IPS DF 19.7 (cell line): ENCODE data around the gene GAR1.
A peak's percentile ranks its signal among the peaks of the same experiment; 100 is the strongest.
"Not testable (repeated sequence)": the region's sequence is repeated elsewhere in the genome, so short reads cannot be mapped to it uniquely, and the experiment has no call there.

Experiments used
- DNase-seq: peaks from one replicate; pipeline ENCODE4 v3.0.0-alpha.2; 2013; ENCODE audit warnings: low read depth, low spot score

Gene GAR1

DNA sequence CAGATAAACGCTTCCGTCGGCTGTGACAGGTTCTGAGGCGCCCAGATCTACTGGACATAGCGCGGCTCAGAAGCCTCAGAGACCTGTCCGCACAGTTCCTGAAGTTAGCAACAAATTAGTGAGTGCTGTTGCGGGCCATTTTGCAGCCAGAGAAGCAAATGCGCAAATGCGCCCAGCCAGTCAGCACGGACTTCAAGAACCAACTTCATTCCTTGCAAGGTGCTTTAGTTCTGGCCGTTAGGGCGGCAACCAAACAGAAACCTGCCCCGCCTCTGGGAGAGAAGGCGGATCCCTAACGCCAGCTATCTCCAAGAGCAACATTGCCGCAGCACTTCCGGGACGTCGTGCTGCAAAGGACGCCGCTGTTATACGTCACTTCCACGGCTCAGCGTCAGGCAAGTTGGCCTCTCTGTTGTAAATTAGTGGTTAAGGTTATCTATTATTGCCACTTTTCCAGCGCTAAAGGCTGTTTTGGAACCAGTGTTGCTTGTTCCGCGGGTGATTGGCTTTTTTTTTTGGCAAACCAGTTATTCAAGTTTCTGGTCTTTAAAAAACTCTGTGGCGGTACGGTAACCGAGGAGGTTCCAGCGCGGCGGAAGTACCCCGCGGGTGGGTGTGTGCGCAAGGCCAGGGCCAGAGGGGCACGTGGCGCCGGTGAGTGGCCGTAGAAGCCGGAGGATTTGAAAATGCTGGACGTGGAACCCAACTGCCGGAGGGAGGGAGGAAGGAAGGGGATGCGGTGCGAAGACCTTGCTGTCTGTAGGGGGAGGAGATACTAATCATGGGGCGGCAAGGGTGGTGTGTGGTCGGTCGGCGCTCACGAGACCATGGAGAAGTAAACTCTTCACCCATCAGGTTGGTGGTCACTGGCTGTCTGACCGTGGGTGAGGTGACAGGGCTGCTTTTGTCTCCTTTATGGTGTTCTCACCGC lies at the start of gene GAR1:
TSS of gene GAR1 (plus strand) at position 612 of the 931 bp plus-strand sequence. CDS start 403 bp downstream, outside the sequence.
- DNase-seq: peak; percentile 91

GRCh38 chr4:109782092-109782491 lies 33.5 kb upstream of the GAR1 start:
- DNase-seq: not testable (repeated sequence)

GRCh38 chr4:109786846-109787245 lies 28.7 kb upstream of the GAR1 start:
- no peak for DNase-seq

DNA sequence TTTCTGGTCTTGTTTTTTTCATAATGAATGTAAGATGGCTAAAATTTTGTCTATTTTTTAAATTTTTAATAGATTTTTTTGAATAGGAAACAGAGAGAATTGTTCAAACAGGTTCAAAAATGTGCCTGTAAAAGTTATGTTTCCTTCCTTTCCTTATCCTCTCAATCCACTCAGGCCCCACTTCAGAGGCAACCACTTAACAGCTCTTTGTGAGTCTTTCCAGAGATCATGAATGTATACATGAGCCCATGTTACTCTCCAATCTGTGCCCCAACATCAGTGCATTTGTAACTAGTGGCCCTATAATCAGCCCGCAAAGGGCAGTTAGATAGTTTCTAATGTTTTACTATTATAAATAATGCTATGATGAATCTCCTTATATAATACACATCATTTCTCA lies 27.8 kb upstream of the GAR1 start:
- no peak for DNase-seq

- DNase-seq: no peak
Observed at GRCh38 chr4:109795059-109795458, 20.5 kb upstream of the GAR1 start.

DNA sequence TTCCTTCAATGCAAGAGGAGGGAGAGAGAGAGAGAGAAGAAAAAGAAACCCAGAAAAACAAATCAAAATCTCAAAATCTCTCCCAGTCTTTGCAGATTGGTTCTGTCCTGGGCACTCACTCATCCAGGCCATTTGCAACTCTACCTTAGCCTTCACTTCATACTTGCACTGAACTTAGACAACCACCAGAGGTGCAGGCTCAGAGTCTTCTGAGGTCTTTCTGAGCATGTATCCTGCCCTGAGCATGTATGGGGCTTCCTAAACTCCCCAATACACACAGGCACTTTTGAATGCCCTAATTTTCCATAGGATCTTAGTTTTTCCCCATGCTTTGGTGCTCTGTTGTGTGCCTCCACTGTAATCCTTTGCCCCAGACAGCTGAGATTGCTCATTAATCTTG lies 16.7 kb upstream of the GAR1 start:
- no peak for DNase-seq

DNA sequence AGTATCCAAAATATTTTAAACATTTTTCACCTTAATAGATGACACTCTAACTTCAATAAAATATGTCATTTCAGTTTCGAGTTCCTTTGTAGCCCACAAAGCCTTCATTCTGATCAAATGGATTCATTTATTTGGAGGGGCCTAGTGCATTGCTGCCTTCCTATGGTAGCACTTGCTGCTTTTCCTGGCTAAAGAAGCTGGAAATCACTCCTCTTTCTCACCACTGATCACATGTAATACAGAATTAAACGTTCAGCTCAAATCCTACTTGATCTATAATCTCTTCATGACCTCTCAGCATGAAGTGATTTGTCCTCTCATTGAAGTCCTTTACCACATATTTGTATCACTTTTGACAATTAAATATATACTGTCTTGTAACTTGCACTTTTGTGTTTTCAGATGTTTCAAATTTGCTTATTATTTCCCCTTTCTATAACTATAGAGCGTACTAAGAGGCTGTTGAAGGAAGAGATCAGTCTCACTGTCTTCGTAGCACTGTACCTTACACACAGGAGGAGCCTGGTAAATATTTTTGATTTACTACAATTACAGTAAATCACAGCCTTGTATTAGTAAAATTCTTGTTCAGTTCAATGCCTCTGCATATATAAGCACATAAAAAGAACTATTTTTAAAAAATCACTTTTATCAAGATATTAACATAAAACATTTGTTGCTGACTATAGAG lies 14.3 kb upstream of the GAR1 start:
- DNase-seq: no peak

DNA sequence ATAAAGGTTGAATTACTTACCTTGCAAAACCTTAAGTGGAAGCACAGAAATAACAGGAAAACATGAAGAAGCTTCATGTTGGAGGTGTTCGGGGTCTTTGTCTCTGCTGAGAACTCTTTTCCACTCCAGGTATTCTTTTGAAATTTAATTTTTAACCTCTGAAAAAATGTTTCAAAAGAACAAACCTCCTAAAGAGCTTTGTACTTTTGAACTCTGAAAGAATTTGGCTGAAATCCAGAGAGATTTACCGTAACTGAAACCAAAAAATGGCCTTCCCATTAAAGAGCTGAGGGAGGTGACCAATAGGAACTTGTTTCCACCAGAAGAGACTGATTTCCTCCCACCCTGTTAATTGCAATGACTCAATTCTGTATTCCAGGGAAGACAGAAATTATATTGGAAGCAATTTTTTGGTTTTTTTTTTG lies 13.7 kb upstream of the GAR1 start, which contains the start of gene CFI:
TSS of gene CFI (minus strand) at position 105 of the 425 bp plus-strand sequence. CDS start at position 77, 28 bp downstream.
- DNase-seq: no peak

GRCh38 chr4:109803924-109804571 lies 11.5 kb upstream of the GAR1 start:
- no peak for DNase-seq

DNA sequence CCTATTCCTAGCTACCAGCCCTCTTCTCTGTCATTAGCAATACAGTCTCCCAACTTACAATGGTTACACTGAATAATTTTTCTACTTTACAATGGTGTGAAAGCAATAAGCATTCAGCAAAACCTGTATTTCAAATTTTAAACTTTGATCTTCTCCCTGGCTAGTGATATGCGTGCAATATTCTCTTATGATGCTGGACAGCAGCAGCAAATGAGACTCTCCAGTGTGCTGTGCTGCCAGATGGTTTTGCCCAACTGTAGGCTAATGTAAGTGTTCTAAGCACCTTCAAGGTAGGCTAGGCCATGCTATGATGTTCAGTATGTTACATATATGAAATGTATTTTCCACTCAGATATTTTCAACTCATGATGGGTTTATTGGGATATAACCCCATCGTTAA lies 5.9 kb upstream of the GAR1 start:
- no peak for DNase-seq

DNA sequence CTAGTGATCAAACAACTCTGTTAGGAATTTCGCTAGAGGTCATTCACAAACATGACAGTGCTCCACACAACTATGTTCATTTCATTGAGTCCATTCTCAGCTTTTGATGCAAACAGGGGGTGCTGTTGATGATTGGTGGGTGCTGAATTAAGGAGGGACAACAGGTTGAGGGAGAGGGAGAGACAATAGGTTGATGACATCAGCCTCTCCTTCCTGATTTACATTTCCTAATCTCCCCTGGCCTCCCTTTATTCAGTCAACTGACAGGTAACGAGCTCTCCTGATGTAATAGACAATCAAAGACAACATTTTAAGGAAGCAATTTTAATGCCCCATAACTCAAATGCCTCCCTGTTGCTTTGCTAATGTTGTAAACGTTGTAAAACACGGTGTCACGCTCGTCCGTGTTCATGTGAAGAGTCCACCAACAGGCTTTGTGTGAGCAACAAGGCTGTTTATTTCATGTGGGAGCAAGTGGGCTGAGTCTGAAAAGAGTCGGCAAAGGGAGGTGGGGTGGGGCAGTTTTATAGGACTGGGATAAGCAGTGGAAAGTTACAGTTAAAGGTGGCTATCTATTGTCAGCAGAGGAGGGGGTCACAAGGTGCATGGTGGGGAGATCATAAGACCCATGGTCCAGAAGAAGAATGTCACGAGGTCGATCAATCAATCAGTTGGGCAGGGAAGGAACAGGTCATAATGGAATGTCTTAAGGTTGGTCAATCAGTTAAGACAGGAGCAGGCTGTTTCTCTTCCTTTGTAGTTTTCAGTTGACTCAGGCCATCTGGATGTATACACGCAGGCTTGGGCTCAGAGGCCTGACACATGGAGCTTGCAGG lies 4.8 kb upstream of the GAR1 start:
- no peak for DNase-seq

DNA sequence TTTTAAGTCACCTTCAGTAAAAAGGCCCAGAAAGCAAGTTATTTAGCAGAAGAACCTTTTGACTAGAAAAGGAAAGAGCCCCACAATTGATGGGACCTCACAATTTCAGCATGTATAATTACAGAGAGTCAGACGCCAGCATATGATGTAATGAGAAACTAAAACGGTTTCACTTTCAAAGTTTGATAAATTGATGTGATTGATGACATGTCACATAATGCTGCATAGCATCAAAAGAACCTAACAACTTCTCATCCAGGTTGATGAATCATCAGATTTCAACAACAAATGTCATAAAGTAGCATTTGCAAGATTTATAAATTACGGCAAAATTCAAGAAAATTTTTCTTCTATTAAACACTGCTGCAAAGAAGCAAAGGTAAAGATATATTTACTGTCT lies 3.9 kb upstream of the GAR1 start:
- no peak for DNase-seq

- no peak for DNase-seq
Observed at GRCh38 chr4:109816082-109816442, 500 bp downstream of the GAR1 start.

GRCh38 chr4:109816894-109817293 lies 1.3 kb downstream of the GAR1 start:
- no peak for DNase-seq

DNA sequence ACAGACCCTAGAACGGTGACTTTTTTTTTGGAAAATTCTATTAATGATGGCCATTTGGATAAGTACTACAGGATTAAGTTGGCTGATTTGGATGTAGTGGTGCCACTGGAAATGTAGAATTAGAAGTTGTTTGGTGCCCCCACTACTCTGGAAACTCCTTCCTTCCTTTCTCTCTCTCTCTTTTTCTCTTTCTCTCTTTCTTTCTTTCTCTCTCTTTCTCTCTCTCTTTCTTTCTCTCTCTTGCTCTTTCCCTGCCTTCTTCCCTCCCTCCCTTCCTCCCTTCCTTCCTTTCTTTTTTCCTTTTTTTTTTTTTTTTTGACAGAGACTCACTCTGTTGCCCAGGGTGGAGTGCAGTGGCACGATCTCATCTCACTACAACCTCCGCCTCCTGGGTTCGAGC lies 2.7 kb downstream of the GAR1 start:
- no peak for DNase-seq

DNA sequence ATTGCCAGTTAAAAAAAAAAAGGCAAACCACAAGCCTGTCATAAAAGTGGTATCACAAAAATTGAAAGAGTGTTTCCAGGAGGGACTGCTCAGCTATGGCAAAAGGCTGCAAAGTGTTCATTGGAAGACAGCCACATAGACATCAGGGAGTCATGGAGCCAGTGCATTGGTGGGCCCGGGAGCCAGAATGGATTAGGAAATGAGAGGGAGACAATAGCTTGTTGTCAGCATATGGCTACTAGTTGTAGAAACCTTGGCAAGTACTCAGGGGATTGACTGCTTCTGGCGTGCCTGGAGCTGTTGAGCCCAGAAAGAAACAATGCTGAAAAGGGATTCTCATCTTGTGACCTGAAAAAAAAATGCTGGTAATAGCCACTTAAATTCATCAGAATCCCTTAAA lies 5.0 kb downstream of the GAR1 start:
- DNase-seq: no peak

DNA sequence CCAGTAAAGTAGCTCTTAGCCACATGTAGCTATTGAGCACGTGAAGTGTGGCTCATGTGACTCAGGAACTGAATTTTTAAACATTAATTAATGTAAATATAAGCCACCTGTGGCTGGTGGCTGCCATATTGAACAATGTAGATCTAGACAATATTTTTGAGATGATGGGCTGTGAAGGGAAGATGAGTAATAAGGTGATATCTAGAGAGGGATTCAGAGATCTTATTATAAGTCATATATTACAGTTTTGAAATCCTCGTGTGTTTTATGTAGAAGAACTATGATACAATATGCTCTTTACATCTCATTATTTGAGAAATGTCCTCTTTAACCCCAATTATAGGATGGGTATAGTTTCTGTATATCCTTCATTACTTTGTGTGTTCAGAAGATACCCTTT lies 5.6 kb downstream of the GAR1 start:
- no peak for DNase-seq

- DNase-seq: no peak
Observed at GRCh38 chr4:109826719-109827118, 11.2 kb downstream of the GAR1 start.

DNA sequence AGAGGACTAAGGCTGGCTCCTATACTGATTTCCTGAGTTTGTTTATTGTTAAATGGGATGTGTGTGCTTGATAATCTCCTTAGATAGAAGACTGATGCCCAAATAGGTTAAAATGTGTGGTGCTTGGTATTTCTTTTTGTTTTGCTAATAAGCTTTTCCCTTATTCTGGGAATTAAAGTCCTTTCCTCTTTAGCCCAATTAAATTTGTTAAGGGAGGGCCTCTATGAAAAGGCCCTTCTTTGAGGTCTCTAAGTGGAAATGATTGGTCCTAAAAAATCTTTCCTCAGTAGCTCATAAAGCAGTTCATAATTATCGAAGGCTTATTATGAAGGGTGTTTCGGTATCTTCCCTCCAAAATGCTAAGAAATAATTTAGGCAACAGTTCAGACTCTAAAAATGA lies 12.1 kb downstream of the GAR1 start, which contains the start of gene RRH:
TSS of gene RRH (plus strand) at position 301 of the 400 bp plus-strand sequence. CDS start at position 357, 56 bp downstream.
- no peak for DNase-seq

DNA sequence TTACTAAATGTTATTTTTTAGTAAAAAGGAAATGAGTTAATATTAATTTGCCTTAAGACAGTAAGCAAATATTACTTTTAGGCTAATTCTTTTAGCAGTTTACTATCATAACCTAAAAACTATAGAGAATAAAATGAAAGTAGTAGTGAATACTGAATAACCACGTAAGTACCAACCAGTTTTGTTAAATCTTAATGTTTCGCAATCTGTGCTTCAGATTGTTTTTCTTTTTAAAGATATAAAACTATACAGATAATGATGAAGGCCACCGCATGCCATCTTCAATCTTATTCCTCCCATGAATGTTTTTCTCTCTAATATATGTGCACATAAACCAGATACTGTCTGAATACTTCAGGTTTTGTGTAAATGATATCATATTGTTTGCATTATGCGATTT lies 18.2 kb downstream of the GAR1 start:
- no peak for DNase-seq

- DNase-seq: no peak
Observed at GRCh38 chr4:109836985-109837384, 21.4 kb downstream of the GAR1 start.
